Stimulated activated CD4-positive, alpha-beta T cell treated with anti-CD3 and anti-CD28 coated beads, Interleukin-2, amount 100 ng/mL, for 4 hours (primary cell): ENCODE data around the gene NT5DC1.
"Not testable (repeated sequence)": the region's sequence is repeated elsewhere in the genome, so short reads cannot be mapped to it uniquely, and the experiment has no call there.

Source experiments
- DNase-seq: peaks from one replicate; pipeline ENCODE4 v3.0.0-alpha.2; 2020; ENCODE audit warnings: low read depth

NT5DC1 gene

DNA sequence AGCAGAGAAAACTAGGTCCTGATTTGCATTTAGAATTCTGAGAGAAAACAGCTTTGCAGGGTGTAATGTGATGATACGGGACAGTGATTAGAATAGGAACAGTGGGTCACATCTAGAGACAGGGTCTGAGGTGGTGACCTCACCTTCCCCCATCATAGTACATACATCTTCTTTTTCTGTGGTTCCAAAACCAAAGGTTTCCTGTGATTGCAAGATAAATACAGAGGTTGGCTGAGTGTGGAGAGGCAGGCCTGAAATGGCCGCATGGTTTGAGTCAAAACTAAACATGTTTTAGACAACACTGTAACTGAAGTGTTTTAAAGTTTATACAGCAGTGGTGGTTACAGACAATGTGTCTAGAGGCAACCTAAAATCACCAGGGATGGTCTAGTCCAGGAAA lies 10.4 kb upstream of the NT5DC1 start:
- DNase-seq = no peak

DNA sequence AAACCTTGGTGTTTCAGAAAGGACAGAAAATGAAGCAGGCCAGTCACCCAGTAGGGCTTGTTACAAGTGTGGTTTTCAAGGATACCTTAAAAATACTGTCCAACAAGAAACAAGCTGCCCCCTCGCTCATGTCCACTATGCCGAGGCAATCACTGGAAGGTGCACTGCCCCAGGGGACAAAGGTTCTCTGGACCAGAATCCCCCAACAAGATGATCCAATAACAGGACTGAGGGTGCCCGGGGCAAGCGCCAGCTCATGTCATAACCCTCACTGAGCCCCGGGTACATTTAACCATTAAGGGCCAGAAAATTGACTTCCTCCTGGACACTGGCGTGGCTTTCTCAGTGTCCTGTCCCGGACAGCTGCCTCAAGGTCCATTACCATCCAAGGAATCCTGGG lies 6.6 kb upstream of the NT5DC1 start:
- DNase-seq = no peak

DNA sequence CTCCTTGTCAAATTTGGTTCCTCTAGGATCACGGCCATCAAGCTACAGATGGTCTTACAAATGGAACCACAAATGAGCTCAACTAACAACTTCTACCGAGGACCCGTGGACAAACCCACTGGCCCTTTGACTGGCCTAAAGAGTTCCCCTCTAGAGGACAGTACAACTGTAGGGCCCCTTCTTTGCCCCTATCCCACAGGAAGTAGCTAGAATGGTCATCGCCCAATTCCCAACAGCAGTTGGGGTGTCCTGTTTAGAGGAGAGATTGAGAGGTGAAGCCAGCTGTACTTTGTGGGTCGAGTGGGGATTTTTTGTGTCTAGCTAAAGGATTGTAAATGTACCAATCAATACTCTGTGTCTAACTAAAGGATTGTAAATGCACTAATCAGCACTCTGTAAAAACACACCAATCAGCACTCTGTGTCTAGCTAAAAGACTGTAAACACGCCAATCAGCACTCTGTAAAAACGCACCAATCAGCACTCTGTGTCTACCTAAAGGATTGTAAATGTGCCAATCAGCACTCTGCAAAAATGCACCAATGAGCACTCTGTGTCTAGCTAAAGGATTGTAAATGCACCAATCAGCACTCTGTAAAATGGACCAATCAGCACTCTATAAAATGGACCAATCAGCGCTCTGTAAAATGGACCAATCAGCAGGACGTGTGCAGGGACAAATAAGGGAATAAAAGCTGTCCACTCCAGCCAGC lies 4.4 kb upstream of the NT5DC1 start:
- not testable (repeated sequence) for DNase-seq

DNA sequence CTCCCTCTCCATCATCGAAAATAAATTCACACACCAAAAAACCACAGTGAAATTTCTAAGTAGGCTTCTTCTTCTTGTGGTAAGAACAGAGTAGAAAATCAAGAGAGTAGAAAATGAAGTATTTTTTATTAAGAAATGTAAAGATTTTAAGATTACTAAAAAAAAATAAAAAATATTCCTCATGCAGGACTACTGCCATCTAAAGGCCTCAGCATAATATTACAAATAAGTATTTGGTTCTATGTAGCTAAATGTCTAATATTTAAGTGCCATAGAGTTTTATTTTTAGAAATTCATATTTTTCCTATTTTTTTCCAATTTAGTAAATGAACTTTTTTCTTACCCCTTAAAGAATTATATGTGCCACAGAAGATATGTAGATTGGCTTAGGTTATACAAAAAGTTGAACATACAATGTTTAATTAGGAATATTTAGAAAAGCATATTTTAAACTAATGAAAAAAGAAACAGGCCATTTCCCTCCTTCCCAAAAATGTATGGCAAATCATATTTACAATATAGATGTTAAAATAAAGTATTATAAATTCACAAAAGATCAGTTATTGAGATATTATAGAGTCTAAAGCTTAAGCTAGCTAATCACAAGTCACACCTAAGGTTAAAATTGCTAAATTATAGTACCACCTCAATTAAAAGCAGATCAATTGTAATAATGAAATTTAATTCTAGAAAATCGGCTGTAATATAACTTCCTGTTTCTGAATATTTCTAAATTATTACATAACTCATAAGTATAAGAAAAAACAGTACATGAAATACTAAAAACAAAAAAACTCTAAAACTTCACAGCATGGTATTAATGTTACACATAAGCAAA lies 3.5 kb upstream of the NT5DC1 start:
- DNase-seq = no peak

DNA sequence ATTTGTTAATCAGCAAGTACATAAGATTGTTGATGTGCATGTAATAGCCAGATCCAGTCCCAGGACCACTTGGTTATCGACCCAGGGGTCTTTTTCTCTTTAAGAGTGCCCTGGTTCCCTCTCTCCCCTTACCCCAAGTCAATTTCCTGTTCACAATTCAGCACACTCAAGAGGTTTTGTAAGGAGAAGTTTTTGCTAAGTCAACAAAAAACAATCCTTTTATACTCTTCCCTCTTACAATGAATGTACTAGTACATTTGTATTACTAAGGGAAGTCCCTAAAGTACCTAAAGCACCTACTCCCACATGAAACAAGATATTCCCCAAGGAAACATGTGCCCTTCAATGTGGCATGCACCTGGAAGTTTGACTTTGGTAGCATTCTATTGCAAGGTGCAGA lies 1.6 kb upstream of the NT5DC1 start:
- no peak for DNase-seq

DNA sequence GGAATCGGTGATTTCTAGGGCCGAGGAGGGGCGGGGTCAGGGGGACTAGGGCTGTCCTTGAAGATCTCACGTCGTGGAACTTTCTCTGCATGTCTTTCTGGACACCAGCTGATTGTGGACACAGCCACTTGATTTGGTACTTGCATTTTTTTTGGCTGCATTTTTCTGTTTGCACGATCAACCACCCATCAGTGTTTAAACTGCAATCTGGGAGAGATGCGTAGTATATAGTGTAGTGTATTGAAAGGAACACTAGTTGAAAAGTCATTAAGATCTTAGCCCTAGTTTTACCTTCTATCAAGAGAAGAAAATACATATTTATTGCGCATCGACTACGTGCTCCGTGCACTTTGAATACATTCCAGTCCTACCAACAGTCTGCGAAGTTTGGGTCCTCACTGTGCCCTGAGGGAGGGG lies 657 bp downstream of the NT5DC1 start:
- DNase-seq = peak; percentile 37

DNA sequence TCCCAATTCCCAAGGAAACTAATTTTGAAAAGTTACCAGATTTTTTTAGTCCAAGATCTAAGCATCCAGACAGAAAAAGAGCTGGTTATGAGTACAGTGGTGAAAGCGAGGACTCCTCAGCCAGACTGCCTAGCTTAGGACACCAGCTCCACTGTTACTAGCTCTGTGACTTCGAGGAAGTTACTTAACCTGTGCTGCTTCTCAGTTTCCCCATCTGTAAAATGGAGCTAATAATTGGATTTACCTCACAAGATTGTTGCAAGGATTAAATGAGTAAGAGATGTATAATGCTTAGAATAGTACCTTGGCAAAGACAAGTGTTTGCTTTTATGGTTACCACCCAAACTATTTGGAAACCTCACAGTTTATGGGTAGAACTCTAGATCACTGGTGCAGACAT lies 1.1 kb downstream of the NT5DC1 start:
- no peak for DNase-seq

DNA sequence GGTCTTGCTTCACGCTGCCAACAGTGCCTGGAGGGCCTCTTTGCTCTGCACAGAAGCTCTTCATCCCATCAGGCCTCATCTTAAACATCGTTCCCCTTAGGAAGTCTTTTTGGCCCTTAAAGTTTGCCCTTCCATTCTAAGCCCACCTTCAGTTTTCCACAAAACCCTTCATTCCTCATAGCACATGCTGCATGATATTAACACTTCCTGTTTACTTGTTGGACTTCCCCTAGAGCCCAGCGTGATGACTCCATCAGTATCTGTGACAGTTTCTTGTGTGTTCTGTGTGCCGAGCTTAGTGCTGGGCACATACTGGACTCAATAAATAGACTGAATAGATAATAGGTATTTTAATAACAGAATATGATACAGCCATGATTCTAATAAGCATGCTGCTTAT lies 2.2 kb downstream of the NT5DC1 start:
- DNase-seq = no peak

DNA sequence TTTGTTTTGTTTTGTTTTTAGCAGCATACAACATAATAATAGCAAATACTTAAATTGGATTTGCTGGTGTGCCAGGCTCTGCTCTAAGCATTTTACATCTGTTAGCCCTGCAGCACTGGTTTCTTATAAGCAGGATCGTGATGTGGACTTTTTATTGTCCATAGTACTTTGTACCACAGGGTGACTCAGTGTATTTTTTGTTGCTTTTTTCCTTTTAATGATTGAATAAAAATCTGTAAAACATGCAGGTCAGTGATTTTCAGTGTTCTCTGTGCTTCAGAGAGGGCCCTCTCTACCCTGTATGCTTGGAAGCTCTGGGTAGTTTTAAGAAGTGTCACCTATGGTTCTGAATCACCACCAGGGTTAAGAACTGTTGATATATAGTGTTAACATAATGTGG lies 4.0 kb downstream of the NT5DC1 start:
- no peak for DNase-seq

DNA sequence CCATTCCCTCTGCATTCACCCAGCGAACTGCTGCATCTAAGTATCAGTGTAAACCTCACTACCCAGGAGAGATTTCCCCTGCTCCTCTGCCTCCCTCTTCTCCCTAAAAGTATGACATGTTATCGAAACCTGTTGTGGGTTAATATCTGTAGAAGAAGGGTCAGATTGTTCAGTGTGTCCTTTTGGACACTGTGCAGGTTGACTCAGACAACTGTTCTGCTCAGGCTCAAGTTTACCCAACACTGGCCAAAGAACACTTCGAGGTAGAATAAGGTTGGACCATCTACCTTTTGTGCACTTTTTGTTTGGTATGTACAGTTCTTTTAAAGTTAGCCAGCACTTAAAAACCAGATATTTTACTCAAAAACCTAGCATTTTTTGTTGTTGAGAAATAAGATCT lies 4.6 kb downstream of the NT5DC1 start:
- DNase-seq = no peak

DNA sequence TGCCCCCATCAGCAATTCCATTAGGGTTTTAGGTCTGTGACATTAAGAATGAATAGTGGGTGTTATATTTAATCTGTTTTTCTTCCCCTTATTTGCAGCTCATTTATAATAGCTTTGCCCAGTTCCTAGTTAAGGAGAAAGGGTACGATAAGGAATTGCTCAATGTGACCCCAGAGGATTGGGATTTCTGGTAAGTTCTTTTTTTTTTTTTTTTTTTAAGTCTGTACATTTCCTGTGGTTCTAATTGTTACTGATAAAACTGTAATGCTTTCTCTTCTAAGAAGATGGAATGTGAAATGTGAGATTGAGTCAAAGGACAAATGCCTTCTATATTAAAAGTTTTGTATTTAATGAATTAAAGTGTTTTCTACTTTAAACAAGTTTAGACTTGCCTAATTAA lies 5.5 kb downstream of the NT5DC1 start:
- no peak for DNase-seq

DNA sequence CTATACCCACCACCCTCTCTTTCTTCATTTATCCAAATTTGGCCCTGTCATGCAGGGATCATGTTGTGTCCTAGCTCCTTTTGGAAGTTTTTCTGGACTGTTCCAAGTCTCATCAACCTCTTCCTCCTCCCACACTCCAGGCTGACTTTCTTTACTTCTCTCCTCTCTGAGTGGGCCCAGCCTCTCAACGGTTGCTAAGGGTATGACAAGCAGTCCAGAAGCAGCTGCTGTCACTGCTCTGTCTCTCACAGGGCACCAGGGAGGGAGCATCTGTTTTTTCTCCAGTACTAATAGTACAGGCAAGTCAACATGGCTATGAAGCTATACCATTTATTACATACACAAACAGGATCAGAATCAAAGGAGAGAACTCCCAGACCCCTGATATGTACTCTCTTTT lies 8.2 kb downstream of the NT5DC1 start:
- DNase-seq = no peak

DNA sequence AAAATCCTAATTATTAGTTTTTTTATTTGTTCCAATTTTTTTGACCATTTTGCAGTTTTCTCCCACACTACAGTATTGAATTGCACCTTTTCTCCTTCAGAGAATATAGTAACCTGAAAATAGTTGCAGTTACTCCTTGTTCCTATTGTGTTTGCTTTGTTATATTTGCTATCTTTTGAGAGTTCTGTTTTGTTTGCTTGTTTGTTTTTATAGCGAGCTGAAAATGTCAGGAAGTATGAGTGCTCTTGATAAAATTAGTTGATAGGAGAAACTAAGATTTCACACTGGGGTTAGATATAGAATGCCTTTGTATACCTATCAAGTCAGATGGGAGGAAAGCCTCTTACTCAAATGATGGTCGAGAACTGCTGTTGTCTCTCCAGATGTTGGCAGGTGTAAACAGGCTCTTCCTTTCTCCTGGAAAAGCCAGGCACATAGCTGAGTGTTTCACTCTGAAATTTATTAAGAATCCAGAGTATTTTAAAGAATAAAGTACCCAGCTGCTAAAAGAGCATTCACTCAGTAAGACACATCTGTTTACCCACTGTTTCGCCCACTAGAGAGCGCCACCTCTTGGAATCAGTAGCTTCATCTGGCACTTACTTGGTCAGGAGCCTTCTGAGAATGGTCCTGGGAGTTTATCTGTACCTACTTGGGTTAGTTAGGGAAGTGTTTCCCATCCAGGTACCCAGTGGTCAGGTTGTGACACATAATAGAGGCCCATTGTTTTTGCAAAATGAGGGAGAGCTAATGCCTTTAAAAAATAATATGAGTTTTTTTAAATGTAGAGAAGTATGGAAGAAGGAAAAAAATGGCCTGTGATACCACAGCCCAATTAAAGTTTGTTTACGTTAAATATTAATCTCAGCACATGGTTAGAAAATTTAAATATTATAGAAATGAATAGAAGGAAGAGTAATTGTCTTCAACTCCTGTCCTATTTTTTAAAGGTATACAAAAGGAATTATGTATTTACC lies 11.2 kb downstream of the NT5DC1 start:
- no peak for DNase-seq

DNA sequence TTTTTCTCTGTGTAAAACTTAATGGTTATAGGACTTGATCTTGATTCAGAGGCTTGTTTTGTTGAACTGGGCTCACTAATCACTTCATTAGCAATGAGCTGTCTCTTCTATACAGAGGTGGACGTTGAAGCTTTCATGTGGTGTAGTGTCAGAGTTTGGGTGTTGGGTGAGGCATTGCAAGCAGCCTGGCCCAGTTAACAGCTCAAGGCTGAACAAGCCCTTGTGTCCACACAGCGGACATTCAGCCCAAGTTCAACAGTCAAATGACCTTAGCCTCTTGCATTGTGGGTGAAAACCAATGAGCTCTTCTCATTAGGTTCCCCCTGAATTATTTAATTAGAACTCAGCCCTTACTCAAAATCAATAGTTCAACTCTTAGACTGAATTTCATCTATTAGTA lies 12.7 kb downstream of the NT5DC1 start:
- no peak for DNase-seq

DNA sequence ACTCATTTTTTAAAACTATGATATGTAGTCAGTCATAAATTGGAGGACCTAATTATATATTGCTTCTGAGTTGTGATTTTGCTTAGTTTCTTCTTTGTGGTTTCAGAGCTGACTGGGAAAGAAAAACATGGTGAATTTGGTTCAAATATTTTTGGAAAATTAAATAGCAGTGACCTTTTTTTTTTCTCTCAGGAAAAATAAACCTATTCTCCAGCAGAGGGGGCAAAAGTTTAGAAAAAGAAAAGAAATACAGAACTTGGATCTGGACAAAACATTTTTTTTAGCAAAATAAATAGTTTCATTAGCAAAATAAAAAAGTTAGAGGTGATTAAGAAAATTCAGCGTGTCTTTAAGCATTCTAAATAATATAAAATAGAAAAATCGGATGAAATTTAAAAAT lies 15.1 kb downstream of the NT5DC1 start:
- no peak for DNase-seq

DNA sequence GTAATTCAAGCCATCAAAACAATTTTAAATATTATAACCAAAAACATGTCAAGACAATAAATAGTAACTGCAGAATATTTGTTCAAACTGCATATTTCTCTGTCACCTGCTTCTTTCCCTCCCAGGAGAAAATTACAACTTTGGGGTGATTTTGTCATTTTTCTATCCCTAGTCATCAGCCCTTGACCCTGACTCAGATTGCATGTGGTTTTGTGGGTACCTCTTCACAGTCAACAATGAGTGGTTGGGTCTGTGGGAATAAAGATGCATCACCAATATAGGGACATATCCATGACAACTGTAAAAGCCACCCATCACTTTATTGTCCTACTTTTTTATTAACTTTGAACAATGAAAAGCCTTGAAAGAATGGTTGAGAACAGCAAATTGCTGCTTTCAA lies 18.0 kb downstream of the NT5DC1 start:
- no peak for DNase-seq

DNA sequence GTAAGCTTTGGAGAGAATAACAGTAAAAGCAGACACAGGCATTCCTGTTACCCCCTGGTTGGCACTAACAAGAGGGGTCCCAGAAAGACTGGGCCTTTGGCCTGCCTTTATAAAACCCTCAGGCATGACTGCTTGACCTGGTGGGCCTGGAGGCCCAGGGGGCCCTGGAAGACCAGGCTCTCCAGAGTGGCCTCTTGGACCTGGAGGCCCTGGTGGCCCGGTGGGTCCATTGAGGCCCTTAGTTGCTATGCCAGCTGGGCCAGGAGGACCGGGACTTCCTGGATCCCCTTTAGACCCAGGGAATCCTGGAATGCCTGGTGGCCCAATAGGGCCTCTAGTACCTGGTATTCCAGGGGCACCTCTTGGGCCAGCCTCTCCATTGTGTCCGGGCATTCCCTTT lies 19.8 kb downstream of the NT5DC1 start:
- no peak for DNase-seq

DNA sequence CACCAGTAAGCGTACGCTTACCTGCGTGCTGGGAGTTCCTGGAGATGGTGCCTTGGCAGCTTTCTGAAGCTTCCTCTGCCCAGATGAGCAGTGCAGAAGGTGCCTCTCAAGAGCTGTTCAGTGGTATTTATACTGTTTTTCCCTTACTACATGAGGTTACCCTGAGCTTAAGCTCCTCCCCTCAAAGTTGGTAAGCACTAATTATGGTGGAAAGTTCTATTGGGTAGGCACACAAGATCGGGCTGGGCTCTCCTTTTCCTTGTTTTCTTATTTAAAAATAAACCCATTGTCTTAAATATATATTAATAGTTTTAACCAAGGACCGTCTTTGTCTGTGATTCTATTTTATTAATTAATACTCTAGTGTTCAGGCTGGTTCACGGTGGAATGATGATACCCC lies 25.4 kb downstream of the NT5DC1 start, which contains the start of gene COL10A1:
Gene COL10A1 (minus strand): TSS at position 101 of the 400 bp plus-strand sequence. CDS start 640 bp downstream, outside the sequence.
- DNase-seq = no peak

DNA sequence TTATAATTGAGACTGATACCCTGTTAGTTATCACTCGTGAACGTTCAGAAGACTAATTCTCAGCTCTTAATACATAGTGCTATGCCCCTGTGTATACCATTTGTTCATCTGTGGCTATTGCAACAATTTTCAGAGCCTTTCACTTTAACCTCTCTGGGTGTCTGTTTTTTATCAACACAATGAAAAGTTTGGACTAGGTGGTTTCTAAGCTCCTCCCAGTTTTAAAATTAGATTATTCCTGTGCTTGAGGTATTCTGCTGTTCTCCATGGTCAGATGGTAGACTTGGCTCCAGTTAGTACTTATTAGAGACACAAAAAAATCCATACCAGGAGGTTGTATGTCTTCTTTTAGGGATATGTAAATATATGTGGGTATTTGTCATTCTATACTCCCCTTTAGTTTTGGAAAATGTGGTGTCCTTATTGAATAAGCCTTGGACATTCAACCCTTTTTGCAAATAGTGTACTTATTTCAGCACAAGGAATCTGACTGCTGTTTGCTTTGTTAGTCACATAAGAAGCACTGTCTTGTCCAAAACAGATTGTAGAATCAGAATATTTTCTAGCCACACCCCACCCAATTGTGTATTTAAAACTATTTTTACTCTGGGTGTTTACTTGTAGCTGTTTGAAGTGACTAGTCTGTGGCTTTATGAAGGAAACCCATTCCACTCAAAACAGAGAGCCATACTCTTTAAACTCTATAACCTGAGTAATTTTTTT lies 27.3 kb downstream of the NT5DC1 start:
- DNase-seq = no peak

DNA sequence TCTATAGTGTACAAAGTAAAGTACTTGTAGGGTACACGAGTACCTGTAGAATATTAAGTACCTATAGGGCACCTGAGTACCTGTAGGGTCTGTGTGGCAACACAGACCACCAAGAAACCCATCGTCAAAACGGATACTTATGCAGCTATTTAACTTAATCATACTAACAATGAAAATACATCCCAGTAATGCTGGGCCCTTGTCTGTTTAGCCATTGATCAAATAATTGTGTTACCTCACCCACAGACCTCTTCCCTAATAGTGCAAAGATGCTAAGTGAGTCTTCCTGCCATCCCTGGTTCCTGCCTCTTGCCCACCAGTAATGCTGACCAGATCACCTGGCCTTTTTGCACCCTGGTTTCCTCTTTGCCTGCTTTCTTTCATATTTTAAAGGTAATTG lies 32.8 kb downstream of the NT5DC1 start:
- DNase-seq = no peak

DNA sequence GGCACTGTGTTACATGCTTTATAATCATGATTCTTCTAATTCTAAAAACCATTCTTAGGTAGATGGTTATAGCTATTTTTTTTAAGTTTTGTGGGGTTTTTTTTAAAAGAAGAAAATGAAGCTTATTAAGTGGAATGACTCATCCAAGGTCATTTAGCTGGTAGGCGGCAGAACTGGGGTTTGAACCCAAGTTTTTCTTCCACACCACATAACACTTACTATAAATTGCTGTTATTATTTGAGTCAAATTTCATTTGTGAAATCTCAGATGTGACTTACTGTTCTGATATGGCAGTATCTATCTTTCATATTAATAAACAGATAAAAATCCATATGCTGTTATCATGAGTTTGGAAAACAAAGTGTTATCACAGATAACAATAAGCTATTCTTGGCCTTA lies 35.7 kb downstream of the NT5DC1 start:
- DNase-seq = no peak

DNA sequence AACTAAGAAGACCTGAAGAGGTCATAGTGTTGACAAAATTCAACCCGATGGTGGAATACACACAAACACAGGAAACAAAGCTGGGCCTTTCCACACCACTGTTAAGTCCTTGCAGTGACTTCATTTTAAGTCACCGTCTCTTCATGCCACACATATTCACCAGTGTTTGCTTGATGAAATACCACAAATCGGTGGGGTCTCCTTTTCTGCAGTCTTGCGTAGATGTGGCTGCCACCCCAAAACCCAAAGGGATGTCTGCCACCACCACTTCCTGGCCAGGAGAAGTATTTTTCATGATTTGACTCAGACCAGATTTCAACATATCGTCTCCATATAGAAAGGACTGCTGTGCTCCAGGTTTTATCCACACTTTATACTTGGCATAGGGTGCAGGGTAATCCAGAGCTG lies 36.3 kb downstream of the NT5DC1 start:
- DNase-seq = no peak
